B cell (primary cell): ENCODE results near the gene ZNF80. TPM values are rescaled to one million over a fixed set of nuclear protein-coding genes. Genes with fewer than 3 reads are reported as not detected.

Experiments
- ATAC-seq: fragments of 200-7000 bp; cut with Tn5 transposase; one replicate; pipeline ENCODE4 v1.10.0; 2021; ENCODE audit warnings: low read depth, mild to moderate bottlenecking, moderate number of reproducible peaks, moderate library complexity
- CTCF ChIA-PET: fragments of 350-600 bp; sonication (Branson Sonifier 250); formaldehyde crosslinking; loops from one replicate; lab custom pipeline; 2021; ENCODE audit warnings: antibody characterized with exemption, inconsistent platforms; lab: Charles Lee
- POLR2A ChIA-PET: fragments of 350-600 bp; sonication (Branson Sonifier 250); formaldehyde crosslinking; loops from one replicate; lab custom pipeline; 2021; ENCODE audit warnings: antibody characterized with exemption; lab: Charles Lee
- DNase-seq: peaks from one replicate; pipeline ENCODE4 v3.0.0; 2013
- H2AFZ ChIP-seq: 2 replicates; pipeline ENCODE4 v1.6.1; 2012; ENCODE audit warnings: mild to moderate bottlenecking, low read depth, low read length; ENCODE audit not compliant: insufficient read depth, poor library complexity, severe bottlenecking
- H3K27ac ChIP-seq, 2 donors: 1 replicate in 1 of 2; 2 replicates in 1 of 2; pipeline ENCODE4 v1.5.1; 2012 to 2013; ENCODE audit warnings: low read length in 2 of 2, mild to moderate bottlenecking in 2 of 2, moderate library complexity in 1 of 2
- H3K27me3 ChIP-seq, 4 experiments: fragments of 200-600 bp in 1 of 4; sonication (generic) in 1 of 4; replicated peaks in 1 of 4; 1 replicate in 2 of 4; 2 replicates in 2 of 4; pipeline versions ENCODE4 v1.6.1 to v1.7.0; 2013 to 2016; ENCODE audit warnings: low read length in 3 of 4, mild to moderate bottlenecking in 2 of 4, mixed read lengths in 1 of 4, moderate library complexity in 1 of 4; ENCODE audit not compliant: insufficient read depth in 4 of 4, control insufficient read depth in 3 of 4; ENCODE audit errors: control extremely low read depth in 1 of 4
- H3K36me3 ChIP-seq, 2 experiments: replicated peaks in 1 of 2; 1 replicate in 1 of 2; 2 replicates in 1 of 2; pipeline versions ENCODE4 v1.6.1 to v1.7.1; 2013; ENCODE audit warnings: low read length in 1 of 2; ENCODE audit not compliant: insufficient read depth in 2 of 2, control insufficient read depth in 1 of 2; ENCODE audit errors: control extremely low read depth in 1 of 2, extremely low read depth in 1 of 2
- H3K4me1 ChIP-seq, 2 donors: fragments of 200-600 bp in 1 of 2; sonication (generic) in 1 of 2; 1 replicate in 1 of 2; 2 replicates in 1 of 2; pipeline versions ENCODE4 v1.5.1 to v1.6.1; 2013 to 2017; ENCODE audit warnings: low read length in 2 of 2; ENCODE audit not compliant: control insufficient read depth in 2 of 2, insufficient read depth in 2 of 2
- H3K4me2 ChIP-seq: replicated peaks from 2 replicates; pipeline ENCODE3; 2012; ENCODE audit warnings: mild to moderate bottlenecking, low read depth, low read length; ENCODE audit not compliant: poor library complexity, severe bottlenecking
- H3K4me3 ChIP-seq, 5 experiments: fragments of 200-600 bp in 1 of 5; sonication (generic) in 1 of 5; 1 replicate in 3 of 5; 2 replicates in 2 of 5; pipeline versions ENCODE4 v1.5.1 to v1.7.0; 2011 to 2016; ENCODE audit warnings: low read length in 4 of 5, mild to moderate bottlenecking in 4 of 5, low read depth in 2 of 5, control low read depth in 1 of 5, moderate library complexity in 1 of 5; ENCODE audit not compliant: insufficient read depth in 1 of 5; ENCODE audit errors: control extremely low read depth in 1 of 5, extremely low read depth in 1 of 5
- H3K79me2 ChIP-seq: fragments of 200-600 bp; sonication (generic); one replicate; pipeline ENCODE4 v1.6.0; 2016; ENCODE audit warnings: low read length; ENCODE audit not compliant: control insufficient read depth, insufficient read depth
- H3K9ac ChIP-seq: fragments of 200-600 bp; sonication (generic); 2 replicates; pipeline ENCODE4 v1.6.1; 2017; ENCODE audit warnings: mild to moderate bottlenecking, low read length, moderate library complexity
- H3K9me3 ChIP-seq, 3 donors: one replicate each; pipeline versions ENCODE4 v1.6.1 to v1.7.1; 2013; ENCODE audit warnings: low read length in 2 of 3; ENCODE audit not compliant: control insufficient read depth in 2 of 3, insufficient read depth in 1 of 3; ENCODE audit errors: control extremely low read depth in 1 of 3
- H4K20me1 ChIP-seq: 2 replicates; pipeline ENCODE4 v1.6.0; 2012; ENCODE audit warnings: mild to moderate bottlenecking, low read length; ENCODE audit not compliant: insufficient read depth, control insufficient read depth, poor library complexity, severe bottlenecking
- H3K27ac Mint-ChIP-seq: one replicate; pipeline ENCODE4 v1.8.0; 2021; ENCODE audit warnings: mixed read lengths
- H3K27me3 Mint-ChIP-seq: one replicate; pipeline ENCODE4 v1.8.0; 2021; ENCODE audit warnings: mixed read lengths
- H3K4me1 Mint-ChIP-seq: one replicate; pipeline ENCODE4 v1.8.0; 2021; ENCODE audit warnings: mixed read lengths
- H3K4me3 Mint-ChIP-seq: one replicate; pipeline ENCODE4 v1.8.0; 2021; ENCODE audit warnings: mixed read lengths
- H3K9me3 Mint-ChIP-seq: one replicate; pipeline ENCODE4 v1.8.0; 2022; ENCODE audit warnings: mixed read lengths; ENCODE audit not compliant: insufficient read depth
- CTCF ChIP-seq: fragments of 200-600 bp; IDR thresholded peaks from one replicate; pipeline ENCODE4 v1.8.0; 2022; ENCODE audit warnings: antibody characterized with exemption, mild to moderate bottlenecking
- EZH2 ChIP-seq: IDR thresholded peaks from 2 replicates; pipeline ENCODE4 v1.6.1; 2012; ENCODE audit warnings: borderline replicate concordance, low read depth, mild to moderate bottlenecking, moderate library complexity, low read length; ENCODE audit not compliant: insufficient read depth, poor library complexity, severe bottlenecking
- WGBS: methylation state at CpG from one replicate; pipeline ENCODE4 v1.1.5; 2013; ENCODE audit warnings: missing lambda C conversion rate; ENCODE audit not compliant: insufficient coverage; 5-methylcytosine and 5-hydroxymethylcytosine counted together
- intact Hi-C: fragments of 100-400 bp; cut with micrococcal nuclease; formaldehyde crosslinking; loops from one replicate; pipeline ENCODE4 v1.10.0; 2022
- polyA plus RNA-seq: library from polyadenylated mRNA; depleted of rRNA; stranded (reverse); fragments of >200 nt; gene quantifications from 2 replicates; pipeline ENCODE4 v1.2.3, GENCODE V29; 2012
- total RNA-seq, 2 donors: library from RNA; stranded (reverse); fragments of 120-200 nt in 1 of 2; gene quantifications; 1 replicate in 1 of 2; 2 replicates in 1 of 2; pipeline versions ENCODE4 v1.2.3 to v1.2.4, GENCODE V29; 2013 to 2022

ZNF80 gene
- total and polyA plus RNA-seq, 2 donors (not counting 1 experiment from before 2014, with no cell fraction given): 0.04 to 0.42 TPM

- H3K27me3 ChIP-seq: no peaks in the 10 kb centered on the region
- Mint-ChIP-seq H3K4me3 (peak overlapping the region; percentile 32), H3K9me3 (peaks cover 3% of the 10 kb centered on the region), H3K27me3 (no peaks in the 10 kb centered on the region), H3K4me1 (peaks cover 74% of the 10 kb centered on the region), H3K27ac (peak overlapping the region; percentile 85)
- TF ChIP-seq CTCF: no peak
- no peak for TF ChIP-seq EZH2
- ChIA-PET CTCF (interaction anchor here (1.1 to 5.2 kb wide), 4 partner anchors 8 to 72 kb away, joined by 3 to 36 read pairs (median 20); partner anchors contain the start of gene TIGIT), POLR2A (interaction anchor here (2.6 kb wide), 1 partner anchor 8 kb away, joined by 20 read pairs; no protein-coding TSS in a partner anchor)
- peak overlapping the region in 1 of 2 donors; percentile 80 for H3K27ac ChIP-seq
- DNase-seq (no peak), ATAC-seq (no peak)
- no peak overlapping the region for H3K4me2 ChIP-seq
- no peak overlapping the region for H3K9ac ChIP-seq
- intact Hi-C loops: no loop called here
- WGBS: no CpG with 5 or more reads among the region's 1 CpG
- H4K20me1 ChIP-seq: no peaks in the 10 kb centered on the region
- H2AFZ ChIP-seq: no peak overlapping the region
- no peak overlapping the region for H3K4me3 ChIP-seq
- peaks cover 68 to 84% of the 10 kb centered on the region in 2 donors for H3K4me1 ChIP-seq
- H3K36me3 ChIP-seq: peaks cover 0 to 2% of the 10 kb centered on the region in 2 experiments
- peaks cover 46% of the 10 kb centered on the region for H3K79me2 ChIP-seq
- peaks cover 6 to 15% (median 15%) of the 10 kb centered on the region in 3 donors for H3K9me3 ChIP-seq
Observed at GRCh38 chr3:114221881-114222264, 15.5 kb downstream of the ZNF80 start.

- H3K9me3 ChIP-seq: peaks cover 6 to 15% (median 15%) of the 10 kb centered on the region in 3 donors
- peak overlapping the region; percentile 85 for H3K27ac Mint-ChIP-seq
- H3K36me3 ChIP-seq: peaks cover 0 to 2% of the 10 kb centered on the region in 2 experiments
- H3K4me2 ChIP-seq: no peak overlapping the region
- H3K4me1 ChIP-seq: peaks cover 68 to 84% of the 10 kb centered on the region in 2 donors
- H3K79me2 ChIP-seq: peaks cover 49% of the 10 kb centered on the region
- ATAC-seq (no peak), DNase-seq (no peak)
- POLR2A ChIA-PET: interaction anchor here (0.6 to 2.6 kb wide), 2 partner anchors 8 to 525 kb away, joined by 3 to 20 read pairs; partner anchors contain the start of gene USF3
- no peaks in the 10 kb centered on the region for H4K20me1 ChIP-seq
- no peak overlapping the region for H3K27ac ChIP-seq
- TF ChIP-seq EZH2: no peak
- no peak for TF ChIP-seq CTCF
- peaks cover 68% of the 10 kb centered on the region for H3K4me1 Mint-ChIP-seq
- CTCF ChIA-PET: interaction anchor here (1.1 to 5.2 kb wide), 4 partner anchors 7 to 73 kb away, joined by 3 to 36 read pairs (median 20); partner anchors contain the start of gene TIGIT
- WGBS: 79% methylated on average over 8 of the region's 9 CpGs
- no peaks in the 10 kb centered on the region for H3K27me3 ChIP-seq
- H3K4me3 ChIP-seq: no peak overlapping the region
- no peak overlapping the region for H3K9ac ChIP-seq
- intact Hi-C loops: no loop called here
- H3K4me3 Mint-ChIP-seq: peak overlapping the region; percentile 32
- peaks cover 3% of the 10 kb centered on the region for H3K9me3 Mint-ChIP-seq
- H2AFZ ChIP-seq: no peak overlapping the region
- no peaks in the 10 kb centered on the region for H3K27me3 Mint-ChIP-seq
Observed at GRCh38 chr3:114221165-114221880, 16.1 kb downstream of the ZNF80 start.
